ENCODE data around the gene SCMH1. TPM values are rescaled to one million over a fixed set of nuclear protein-coding genes. Genes with fewer than 3 reads are reported as not detected.

Gene SCMH1
- 10 to 100 TPM; 14.5 to 44.7 (median 22.9) TPM for polyA plus RNA-seq
- long read RNA-seq, donor 1: 0 reads
- long read RNA-seq, donor 2: 0 reads
- long read RNA-seq, donor 3: 0 reads
- long read RNA-seq, donor 4: 0 reads
- long read RNA-seq, donor 5: 0 reads
- long read RNA-seq, donor 6, partial matches to known transcripts: 0 of 1 reads
- long read RNA-seq, donor 6, other reads (novel, unspliced or antisense): 0 of 1 reads
- long read RNA-seq, donor 7: 0 reads
- long read RNA-seq, donor 8, partial matches to known transcripts: 0 of 1 reads
- long read RNA-seq, donor 8, other reads (novel, unspliced or antisense): 0 of 1 reads
- long read RNA-seq, donor 9: 0 reads
- long read RNA-seq, donor 10: 0 reads

- Histone ChIP-seq H3K9me3 (ENCODE audit: control insufficient read depth in 2 of 2, insufficient read depth in 1 of 2, low read depth in 1 of 2, low read length in 1 of 2) (no peaks in the 10 kb centered on the region), H3K27me3 (ENCODE audit: control insufficient read depth in 3 of 3, insufficient read depth in 3 of 3, low read length in 3 of 3) (no peaks in the 10 kb centered on the region), H3K4me1 (ENCODE audit: control insufficient read depth in 3 of 3, insufficient read depth in 2 of 3, low read depth in 1 of 3, low read length in 2 of 3) (peaks cover 0 to 33% (median 3%) of the 10 kb centered on the region in 3 donors), H3K27ac (ENCODE audit: low read depth in 1 of 3, low read length in 2 of 3) (peak within 1 kb of the TSS; percentile 89 to 98 (median 94)), H3K4me3 (ENCODE audit: low read depth in 1 of 3, low read length in 3 of 3) (peak within 1 kb of the TSS; percentile 69 to 100 (median 86)), H3K36me3 (ENCODE audit: control insufficient read depth in 3 of 3, insufficient read depth in 2 of 3, low read depth in 1 of 3, low read length in 3 of 3) (no peaks in the 10 kb centered on the region)
- FAIRE-seq (no peak), DNase-seq (peak; percentile 43 to 86)
- 0 to 1% (median 0%) methylated on average over 43 to 85 of the region's 85 CpGs for WGBS, 3 donors
These were observed at the start of gene SCMH1 for GRCh38 chr1:41241749-41242341. TSS of gene SCMH1 (minus strand) at chr1:41242306. CDS start at chr1:41186133, 56,173 bp downstream.

- Histone ChIP-seq H3K27me3 (ENCODE audit: control insufficient read depth in 3 of 3, insufficient read depth in 3 of 3, low read length in 3 of 3) (peaks cover 0 to 38% (median 3%) of the 10 kb centered on the region in 3 donors), H3K27ac (ENCODE audit: low read depth in 1 of 3, low read length in 2 of 3) (no peak overlapping the region), H3K4me3 (ENCODE audit: low read depth in 1 of 3, low read length in 3 of 3) (no peak overlapping the region), H3K9me3 (ENCODE audit: control insufficient read depth in 2 of 2, insufficient read depth in 1 of 2, low read depth in 1 of 2, low read length in 1 of 2) (no peaks in the 10 kb centered on the region), H3K36me3 (ENCODE audit: control insufficient read depth in 3 of 3, insufficient read depth in 2 of 3, low read depth in 1 of 3, low read length in 3 of 3) (no peaks in the 10 kb centered on the region), H3K4me1 (ENCODE audit: control insufficient read depth in 3 of 3, insufficient read depth in 2 of 3, low read depth in 1 of 3, low read length in 2 of 3) (no peaks in the 10 kb centered on the region)
- no peak for FAIRE-seq
- 66 to 84% (median 72%) methylated on average over 4 to 5 of the region's 5 CpGs for WGBS, 3 donors
- DNase-seq: no peak
These were observed 49.1 kb upstream of the SCMH1 start for GRCh38 chr1:41291195-41291594.

- H3K4me3 ChIP-seq (ENCODE audit: low read depth in 1 of 3, low read length in 3 of 3): no peak overlapping the region
- no peaks in the 10 kb centered on the region for H3K36me3 ChIP-seq (ENCODE audit: control insufficient read depth in 3 of 3, insufficient read depth in 2 of 3, low read depth in 1 of 3, low read length in 3 of 3)
- no peak for DNase-seq
- H3K9me3 ChIP-seq (ENCODE audit: control insufficient read depth in 2 of 2, insufficient read depth in 1 of 2, low read depth in 1 of 2, low read length in 1 of 2): no peaks in the 10 kb centered on the region
- no peak for FAIRE-seq
- peaks cover 0 to 36% (median 3%) of the 10 kb centered on the region in 3 donors for H3K27me3 ChIP-seq (ENCODE audit: control insufficient read depth in 3 of 3, insufficient read depth in 3 of 3, low read length in 3 of 3)
- H3K27ac ChIP-seq (ENCODE audit: low read depth in 1 of 3, low read length in 2 of 3): no peak overlapping the region
- 86 to 89% (median 89%) methylated on average over 5 of the region's 5 CpGs for WGBS, 3 donors
- no peaks in the 10 kb centered on the region for H3K4me1 ChIP-seq (ENCODE audit: control insufficient read depth in 3 of 3, insufficient read depth in 2 of 3, low read depth in 1 of 3, low read length in 2 of 3)
These were observed 47.1 kb upstream of the SCMH1 start for GRCh38 chr1:41289196-41289595.

- WGBS, 3 donors: 68 to 89% (median 83%) methylated on average over 4 of the region's 4 CpGs
- FAIRE-seq: no peak
These were observed 44.9 kb upstream of the SCMH1 start for GRCh38 chr1:41286992-41287391.

GRCh38 chr1:41286486-41286885 lies 44.4 kb upstream of the SCMH1 start:
- FAIRE-seq: no peak
- Histone ChIP-seq H3K36me3 (ENCODE audit: control insufficient read depth in 3 of 3, insufficient read depth in 2 of 3, low read depth in 1 of 3, low read length in 3 of 3) (no peaks in the 10 kb centered on the region), H3K9me3 (ENCODE audit: control insufficient read depth in 2 of 2, insufficient read depth in 1 of 2, low read depth in 1 of 2, low read length in 1 of 2) (no peaks in the 10 kb centered on the region), H3K27ac (ENCODE audit: low read depth in 1 of 3, low read length in 2 of 3) (no peak overlapping the region), H3K4me1 (ENCODE audit: control insufficient read depth in 3 of 3, insufficient read depth in 2 of 3, low read depth in 1 of 3, low read length in 2 of 3) (no peaks in the 10 kb centered on the region), H3K4me3 (ENCODE audit: low read depth in 1 of 3, low read length in 3 of 3) (no peak overlapping the region), H3K27me3 (ENCODE audit: control insufficient read depth in 3 of 3, insufficient read depth in 3 of 3, low read length in 3 of 3) (peaks cover 0 to 32% (median 3%) of the 10 kb centered on the region in 3 donors)
- DNase-seq: no peak
- 43 to 73% (median 52%) methylated on average over 3 of the region's 3 CpGs for WGBS, 3 donors

More at GRCh38 chr1:41286992-41287391, 44.9 kb upstream of the SCMH1 start:
- Histone ChIP-seq H3K9me3 (ENCODE audit: control insufficient read depth in 2 of 2, insufficient read depth in 1 of 2, low read depth in 1 of 2, low read length in 1 of 2) (no peaks in the 10 kb centered on the region), H3K27me3 (ENCODE audit: control insufficient read depth in 3 of 3, insufficient read depth in 3 of 3, low read length in 3 of 3) (peaks cover 0 to 32% (median 3%) of the 10 kb centered on the region in 3 donors), H3K4me3 (ENCODE audit: low read depth in 1 of 3, low read length in 3 of 3) (no peak overlapping the region), H3K4me1 (ENCODE audit: control insufficient read depth in 3 of 3, insufficient read depth in 2 of 3, low read depth in 1 of 3, low read length in 2 of 3) (no peaks in the 10 kb centered on the region), H3K36me3 (ENCODE audit: control insufficient read depth in 3 of 3, insufficient read depth in 2 of 3, low read depth in 1 of 3, low read length in 3 of 3) (no peaks in the 10 kb centered on the region), H3K27ac (ENCODE audit: low read depth in 1 of 3, low read length in 2 of 3) (no peak overlapping the region)
- no peak for DNase-seq

GRCh38 chr1:41285818-41286217 lies 43.7 kb upstream of the SCMH1 start:
- 70 to 80% (median 76%) methylated on average over 4 of the region's 4 CpGs for WGBS, 3 donors
- Histone ChIP-seq H3K4me3 (ENCODE audit: low read depth in 1 of 3, low read length in 3 of 3) (no peak overlapping the region), H3K27me3 (ENCODE audit: control insufficient read depth in 3 of 3, insufficient read depth in 3 of 3, low read length in 3 of 3) (peaks cover 0 to 30% (median 3%) of the 10 kb centered on the region in 3 donors), H3K9me3 (ENCODE audit: control insufficient read depth in 2 of 2, insufficient read depth in 1 of 2, low read depth in 1 of 2, low read length in 1 of 2) (no peaks in the 10 kb centered on the region), H3K27ac (ENCODE audit: low read depth in 1 of 3, low read length in 2 of 3) (no peak overlapping the region), H3K36me3 (ENCODE audit: control insufficient read depth in 3 of 3, insufficient read depth in 2 of 3, low read depth in 1 of 3, low read length in 3 of 3) (no peaks in the 10 kb centered on the region), H3K4me1 (ENCODE audit: control insufficient read depth in 3 of 3, insufficient read depth in 2 of 3, low read depth in 1 of 3, low read length in 2 of 3) (no peaks in the 10 kb centered on the region)
- no peak for DNase-seq
- no peak for FAIRE-seq

- Histone ChIP-seq H3K27ac (ENCODE audit: low read depth in 1 of 3, low read length in 2 of 3) (no peak overlapping the region), H3K27me3 (ENCODE audit: control insufficient read depth in 3 of 3, insufficient read depth in 3 of 3, low read length in 3 of 3) (peaks cover 0 to 19% (median 0%) of the 10 kb centered on the region in 3 donors), H3K4me1 (ENCODE audit: control insufficient read depth in 3 of 3, insufficient read depth in 2 of 3, low read depth in 1 of 3, low read length in 2 of 3) (no peaks in the 10 kb centered on the region), H3K9me3 (ENCODE audit: control insufficient read depth in 2 of 2, insufficient read depth in 1 of 2, low read depth in 1 of 2, low read length in 1 of 2) (no peaks in the 10 kb centered on the region), H3K36me3 (ENCODE audit: control insufficient read depth in 3 of 3, insufficient read depth in 2 of 3, low read depth in 1 of 3, low read length in 3 of 3) (no peaks in the 10 kb centered on the region), H3K4me3 (ENCODE audit: low read depth in 1 of 3, low read length in 3 of 3) (no peak overlapping the region)
- DNase-seq (no peak), FAIRE-seq (no peak)
- 78 to 82% (median 80%) methylated on average over 2 of the region's 2 CpGs for WGBS, 3 donors
These were observed 42.0 kb upstream of the SCMH1 start for GRCh38 chr1:41284121-41284520.

- H3K27me3 ChIP-seq (ENCODE audit: control insufficient read depth in 3 of 3, insufficient read depth in 3 of 3, low read length in 3 of 3): peaks cover 0 to 14% (median 0%) of the 10 kb centered on the region in 3 donors
- DNase-seq: peak; percentile 28 to 46
- no peak for FAIRE-seq
- no peak overlapping the region for H3K4me3 ChIP-seq (ENCODE audit: low read depth in 1 of 3, low read length in 3 of 3)
- 35 to 42% (median 39%) methylated on average over 9 of the region's 9 CpGs for WGBS, 3 donors
- no peaks in the 10 kb centered on the region for H3K36me3 ChIP-seq (ENCODE audit: control insufficient read depth in 3 of 3, insufficient read depth in 2 of 3, low read depth in 1 of 3, low read length in 3 of 3)
- H3K9me3 ChIP-seq (ENCODE audit: control insufficient read depth in 2 of 2, insufficient read depth in 1 of 2, low read depth in 1 of 2, low read length in 1 of 2): no peaks in the 10 kb centered on the region
- no peaks in the 10 kb centered on the region for H3K4me1 ChIP-seq (ENCODE audit: control insufficient read depth in 3 of 3, insufficient read depth in 2 of 3, low read depth in 1 of 3, low read length in 2 of 3)
- H3K27ac ChIP-seq (ENCODE audit: low read depth in 1 of 3, low read length in 2 of 3): no peak overlapping the region
These were observed 40.7 kb upstream of the SCMH1 start for GRCh38 chr1:41282679-41283317.
